Osteoblast (primary cell): Measurements from ENCODE around the gene NFATC3. TPM values are rescaled to one million over a fixed set of nuclear protein-coding genes. Genes with fewer than 3 reads are reported as not detected.
"Not testable (repeated sequence)": the region's sequence is repeated elsewhere in the genome, so short reads cannot be mapped to it uniquely, and the experiment has no call there.

Experiments
- DNase-seq: peaks from one replicate; pipeline ENCODE4 v3.0.0; 2011; ENCODE audit warnings: low spot score, mixed read lengths; ENCODE audit not compliant: insufficient read length; ENCODE audit errors: missing footprints
- H2AFZ ChIP-seq: 2 replicates; pipeline ENCODE4 v1.6.0; 2011; ENCODE audit warnings: mild to moderate bottlenecking, low read length
- H3K27ac ChIP-seq: 2 replicates; pipeline ENCODE4 v1.5.1; 2011; ENCODE audit warnings: mild to moderate bottlenecking, low read depth, low read length, moderate library complexity
- H3K27me3 ChIP-seq: 2 replicates; pipeline ENCODE4 v1.6.0; 2012; ENCODE audit warnings: mild to moderate bottlenecking, control low read depth, inconsistent platforms, low read length, moderate library complexity; ENCODE audit not compliant: insufficient read depth
- H3K36me3 ChIP-seq: 2 replicates; pipeline ENCODE4 v1.5.1; 2011; ENCODE audit warnings: mild to moderate bottlenecking, low read length, control low read depth, moderate library complexity; ENCODE audit not compliant: insufficient read depth
- H3K4me1 ChIP-seq: 2 replicates; pipeline ENCODE4 v1.5.1; 2011; ENCODE audit warnings: mild to moderate bottlenecking, low read length, control low read depth, moderate library complexity; ENCODE audit not compliant: insufficient read depth
- H3K4me2 ChIP-seq: 2 replicates; pipeline ENCODE4 v1.6.0; 2011; ENCODE audit warnings: mild to moderate bottlenecking, low read length; ENCODE audit not compliant: insufficient read depth
- H3K4me3 ChIP-seq: fragments of 200-600 bp; sonication (generic); 3 replicates; pipeline ENCODE4 v1.5.1; 2012; ENCODE audit warnings: mild to moderate bottlenecking, low read length, inconsistent platforms; ENCODE audit not compliant: insufficient read depth
- H3K79me2 ChIP-seq: 2 replicates; pipeline ENCODE4 v1.6.0; 2012; ENCODE audit warnings: mild to moderate bottlenecking, low read length, control low read depth, inconsistent platforms; ENCODE audit not compliant: insufficient read depth
- H3K9me3 ChIP-seq: 2 replicates; pipeline ENCODE4 v1.5.1; 2011; ENCODE audit warnings: low read depth, low read length, control low read depth
- H4K20me1 ChIP-seq: 2 replicates; pipeline ENCODE4 v1.6.0; 2012; ENCODE audit warnings: mild to moderate bottlenecking, low read length, control low read depth; ENCODE audit not compliant: insufficient read depth
- CTCF ChIP-seq: IDR thresholded peaks from 2 replicates; pipeline ENCODE4 v1.5.1; 2011; ENCODE audit warnings: mild to moderate bottlenecking, low read depth, low read length, moderate library complexity; ENCODE audit errors: extremely low read depth
- total RNA-seq: library from RNA; depleted of rRNA; stranded (reverse); fragments of >200 nt; gene quantifications from 2 replicates; pipeline ENCODE4 v1.2.3, GENCODE V29; 2012

Gene NFATC3
- total RNA-seq, 1 donor, result 36.2 TPM

- Histone ChIP-seq H3K4me3 (no peak overlapping the region), H3K36me3 (no peaks in the 10 kb centered on the region), H3K4me1 (no peaks in the 10 kb centered on the region), H3K9me3 (no peaks in the 10 kb centered on the region), H3K27ac (no peak overlapping the region), H2AFZ (no peak overlapping the region), H3K4me2 (no peak overlapping the region), H4K20me1 (peaks cover 25% of the 10 kb centered on the region), H3K27me3 (no peaks in the 10 kb centered on the region), H3K79me2 (peaks cover 88% of the 10 kb centered on the region)
- DNase-seq, result no peak
- no peak for TF ChIP-seq CTCF
Observed at GRCh38 chr16:68105611-68106010, 20.4 kb downstream of the NFATC3 start.

GRCh38 chr16:68107230-68107928 lies 22.2 kb downstream of the NFATC3 start:
- H4K20me1 ChIP-seq, result peaks cover 32% of the 10 kb centered on the region
- not testable (repeated sequence) for H3K27me3 ChIP-seq, H2AFZ ChIP-seq

GRCh38 chr16:68109156-68109555 lies 24.0 kb downstream of the NFATC3 start:
- peaks cover 35% of the 10 kb centered on the region for H4K20me1 ChIP-seq
- not testable (repeated sequence) for H3K4me3 ChIP-seq

More at GRCh38 chr16:68107230-68107928, 22.2 kb downstream of the NFATC3 start:
- not testable (repeated sequence) for H3K27ac ChIP-seq, H3K4me3 ChIP-seq, DNase-seq, H3K4me1 ChIP-seq, H3K36me3 ChIP-seq, H3K9me3 ChIP-seq, H3K4me2 ChIP-seq
- H3K79me2 ChIP-seq, result peaks cover 87% of the 10 kb centered on the region

GRCh38 chr16:68110611-68111010 lies 25.4 kb downstream of the NFATC3 start:
- not testable (repeated sequence) for H3K36me3 ChIP-seq, H3K9me3 ChIP-seq, H3K4me2 ChIP-seq, H3K27ac ChIP-seq, H3K4me3 ChIP-seq, H3K27me3 ChIP-seq, DNase-seq, H2AFZ ChIP-seq, H3K4me1 ChIP-seq
- Histone ChIP-seq H3K79me2 (peaks cover 87% of the 10 kb centered on the region), H4K20me1 (peaks cover 39% of the 10 kb centered on the region)

More at GRCh38 chr16:68109156-68109555, 24.0 kb downstream of the NFATC3 start:
- H3K4me2 ChIP-seq, H3K4me1 ChIP-seq, H3K27ac ChIP-seq, DNase-seq, H3K27me3 ChIP-seq, H3K36me3 ChIP-seq, H2AFZ ChIP-seq, H3K9me3 ChIP-seq: not testable (repeated sequence)
- peaks cover 86% of the 10 kb centered on the region for H3K79me2 ChIP-seq

GRCh38 chr16:68111379-68111778 lies 26.2 kb downstream of the NFATC3 start:
- H3K79me2 ChIP-seq, result peaks cover 91% of the 10 kb centered on the region
- no peaks in the 10 kb centered on the region for H3K27me3 ChIP-seq
- DNase-seq, result no peak
- H2AFZ ChIP-seq, result no peak overlapping the region
- no peaks in the 10 kb centered on the region for H3K9me3 ChIP-seq
- H4K20me1 ChIP-seq, result peaks cover 42% of the 10 kb centered on the region
- H3K36me3 ChIP-seq, result no peaks in the 10 kb centered on the region
- H3K27ac ChIP-seq, result no peak overlapping the region
- H3K4me2 ChIP-seq, result no peak overlapping the region
- TF ChIP-seq CTCF, result no peak
- peaks cover 6% of the 10 kb centered on the region for H3K4me1 ChIP-seq
- H3K4me3 ChIP-seq, result no peak overlapping the region
